NCI-H446 (cell line): ENCODE measurements around the gene ZNF692.

Experiments
- DNase-seq, 2 experiments: peaks; one replicate each; lab custom pipeline; 2025; lab: John Stamatoyannopoulos, UW

ZNF692 gene

DNA sequence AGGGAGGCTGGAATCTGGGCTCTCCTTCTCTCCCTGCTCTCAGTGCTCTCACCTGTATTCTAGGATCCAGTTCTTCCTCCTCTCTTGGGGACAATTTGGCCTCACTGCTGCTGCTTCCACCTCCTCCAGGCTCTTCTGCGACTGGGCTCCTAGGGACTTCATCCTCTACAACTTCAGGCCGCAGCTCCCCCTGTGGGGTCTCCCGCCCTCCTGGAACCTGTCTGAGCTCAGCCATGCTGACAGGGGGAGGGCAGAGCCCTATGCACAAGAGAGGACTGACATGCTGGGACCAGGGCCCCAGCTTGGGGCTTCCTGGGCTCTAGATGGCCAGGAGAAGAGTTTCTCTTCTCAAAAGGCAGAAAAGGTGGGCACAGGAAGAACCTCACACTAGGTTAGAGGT lies 34.2 kb downstream of the ZNF692 start:
- DNase-seq = no peak

DNA sequence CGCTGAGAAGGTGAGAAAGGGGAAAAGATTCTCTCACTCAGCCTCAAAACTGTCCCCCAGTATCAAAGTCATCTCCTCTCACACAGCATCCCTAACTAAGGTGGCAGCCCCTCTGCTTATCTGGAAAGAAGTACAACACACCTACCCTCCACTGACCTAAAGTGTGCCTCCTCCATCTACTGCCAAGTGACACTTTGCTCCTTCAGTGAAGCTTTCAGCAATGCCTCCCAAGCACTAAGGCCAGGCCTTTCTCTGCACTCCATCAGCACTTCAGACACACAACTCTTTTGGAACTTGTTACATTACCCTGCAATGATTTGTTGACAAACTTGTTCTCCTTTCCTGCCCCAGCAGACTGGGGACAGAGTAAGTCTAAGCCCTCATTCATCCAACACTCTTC lies 34.6 kb downstream of the ZNF692 start:
- no peak for DNase-seq

DNA sequence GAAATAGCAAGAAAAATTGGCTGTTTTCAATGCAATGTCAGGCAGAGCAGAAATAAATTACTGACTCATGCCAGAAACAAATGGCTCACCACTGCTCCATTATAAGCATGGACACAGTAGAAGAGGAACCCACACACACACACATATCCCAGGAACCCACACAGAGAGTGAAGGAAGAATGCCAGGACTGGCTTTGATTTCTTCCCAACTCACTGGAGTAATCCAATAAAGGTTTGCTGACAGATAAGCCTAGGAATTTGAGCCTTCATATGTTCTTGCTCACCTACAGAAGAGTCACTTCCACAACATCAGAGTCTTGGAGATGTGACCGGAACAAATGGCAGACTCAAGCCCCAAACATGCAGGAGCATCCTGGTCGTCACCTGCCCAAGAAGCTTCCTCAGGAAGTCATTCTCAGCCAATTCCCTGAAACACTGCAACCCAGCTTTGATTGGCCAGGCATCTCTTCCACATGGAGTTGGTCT lies 35.3 kb downstream of the ZNF692 start:
- DNase-seq = no peak

DNA sequence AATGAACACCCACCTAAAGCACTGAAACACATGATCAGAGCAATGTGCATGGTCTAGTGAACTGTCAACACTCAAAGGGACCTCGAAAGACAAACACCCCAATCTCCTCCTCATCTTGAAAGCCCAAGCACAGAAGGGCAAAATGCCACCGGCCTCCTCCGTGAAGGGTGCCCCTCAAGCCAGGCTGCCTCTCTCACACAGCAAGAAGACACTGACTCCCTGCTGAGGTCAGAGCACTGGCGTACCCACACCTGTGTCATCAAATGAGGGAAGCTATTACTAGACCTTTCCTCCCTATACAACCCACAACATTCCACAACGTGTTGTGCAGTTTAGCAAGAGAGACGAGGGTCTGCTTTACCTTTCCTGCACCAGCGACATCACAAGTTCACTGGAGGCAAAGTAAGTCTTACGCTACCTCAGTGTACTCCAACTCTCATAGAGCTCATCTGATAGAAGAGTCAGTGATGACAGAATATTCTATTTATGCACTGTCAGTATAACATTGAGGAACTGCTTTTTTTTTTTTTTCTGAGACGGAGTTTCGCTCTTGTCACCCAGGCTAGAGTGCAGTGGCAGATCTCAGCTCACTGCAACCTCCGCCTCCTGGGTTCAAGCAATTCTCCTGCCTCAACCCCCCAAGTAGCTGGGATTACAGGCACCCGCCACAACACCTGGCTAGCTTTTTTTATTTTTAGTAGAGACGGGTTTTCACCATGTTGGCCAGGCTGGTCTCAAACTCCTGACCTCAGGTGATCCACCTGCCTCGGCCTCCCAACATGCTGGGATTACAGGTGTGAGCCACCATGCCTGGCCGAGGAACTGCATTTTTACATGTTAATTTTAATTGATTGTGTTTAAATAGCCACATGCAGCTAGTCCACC lies 36.5 kb downstream of the ZNF692 start:
- no peak for DNase-seq

DNA sequence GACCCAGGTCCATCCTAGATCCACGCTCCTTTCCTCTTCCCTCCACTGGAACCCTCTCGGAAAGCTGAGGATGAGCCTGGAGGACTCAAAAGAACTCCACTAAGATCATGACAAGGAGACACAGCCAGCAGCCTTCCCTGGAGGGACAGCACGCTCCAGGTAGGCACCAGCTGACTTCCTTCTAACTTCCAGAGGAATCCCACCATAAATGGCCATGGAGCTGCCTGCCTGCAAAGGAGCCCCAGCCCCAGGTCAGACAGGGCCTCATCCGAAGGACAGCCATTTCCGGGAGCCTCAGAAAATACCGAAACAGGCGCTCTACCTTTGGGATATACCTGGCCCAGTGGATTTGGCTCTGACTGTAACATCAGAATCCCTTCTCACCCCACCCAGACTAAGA lies 37.2 kb downstream of the ZNF692 start:
- DNase-seq = no peak

DNA sequence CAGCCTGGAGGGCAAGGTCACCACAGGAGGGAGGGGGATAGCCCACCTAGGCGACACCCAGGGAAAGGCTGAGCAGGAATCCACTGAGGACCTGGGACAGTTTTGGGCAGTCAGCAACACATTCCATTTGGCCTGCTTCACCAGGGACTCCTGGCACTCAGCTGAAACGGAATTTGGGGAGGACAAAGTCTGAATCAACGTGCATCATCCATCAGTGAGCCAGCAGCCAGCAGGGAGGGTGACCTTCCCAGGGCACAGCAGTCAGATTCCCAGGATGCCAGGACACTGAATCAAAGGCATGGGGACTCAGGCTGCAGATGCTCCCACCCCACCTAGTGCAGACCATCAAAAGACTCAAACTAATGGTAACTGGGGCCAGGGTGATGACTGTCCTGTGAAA lies 37.8 kb downstream of the ZNF692 start:
- DNase-seq = no peak

DNA sequence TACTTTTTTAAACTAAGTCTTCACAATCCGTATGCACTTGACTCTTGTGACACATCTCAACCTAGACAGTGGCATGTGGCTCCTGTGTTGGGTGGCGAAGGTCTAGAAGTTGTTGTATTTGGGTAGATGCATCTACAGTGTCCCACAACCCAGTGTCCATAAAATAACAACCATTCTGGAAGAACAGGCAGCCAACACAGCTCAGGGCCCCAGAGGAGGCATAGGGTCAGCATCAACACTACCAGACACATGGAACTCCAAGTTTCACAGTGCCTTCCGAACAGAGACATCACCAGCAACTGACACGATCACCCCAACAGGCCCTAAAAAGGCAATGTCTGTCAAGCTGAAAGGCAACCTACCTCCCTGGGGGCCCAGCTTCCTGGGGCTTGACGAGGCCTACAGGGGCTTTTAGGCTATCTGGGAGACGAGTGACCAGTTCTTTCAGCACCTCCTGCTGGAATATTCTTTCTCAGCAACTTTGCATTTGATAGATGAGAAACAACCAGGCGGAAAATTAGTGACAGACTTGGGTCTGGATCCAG lies 38.8 kb downstream of the ZNF692 start:
- no peak for DNase-seq

DNA sequence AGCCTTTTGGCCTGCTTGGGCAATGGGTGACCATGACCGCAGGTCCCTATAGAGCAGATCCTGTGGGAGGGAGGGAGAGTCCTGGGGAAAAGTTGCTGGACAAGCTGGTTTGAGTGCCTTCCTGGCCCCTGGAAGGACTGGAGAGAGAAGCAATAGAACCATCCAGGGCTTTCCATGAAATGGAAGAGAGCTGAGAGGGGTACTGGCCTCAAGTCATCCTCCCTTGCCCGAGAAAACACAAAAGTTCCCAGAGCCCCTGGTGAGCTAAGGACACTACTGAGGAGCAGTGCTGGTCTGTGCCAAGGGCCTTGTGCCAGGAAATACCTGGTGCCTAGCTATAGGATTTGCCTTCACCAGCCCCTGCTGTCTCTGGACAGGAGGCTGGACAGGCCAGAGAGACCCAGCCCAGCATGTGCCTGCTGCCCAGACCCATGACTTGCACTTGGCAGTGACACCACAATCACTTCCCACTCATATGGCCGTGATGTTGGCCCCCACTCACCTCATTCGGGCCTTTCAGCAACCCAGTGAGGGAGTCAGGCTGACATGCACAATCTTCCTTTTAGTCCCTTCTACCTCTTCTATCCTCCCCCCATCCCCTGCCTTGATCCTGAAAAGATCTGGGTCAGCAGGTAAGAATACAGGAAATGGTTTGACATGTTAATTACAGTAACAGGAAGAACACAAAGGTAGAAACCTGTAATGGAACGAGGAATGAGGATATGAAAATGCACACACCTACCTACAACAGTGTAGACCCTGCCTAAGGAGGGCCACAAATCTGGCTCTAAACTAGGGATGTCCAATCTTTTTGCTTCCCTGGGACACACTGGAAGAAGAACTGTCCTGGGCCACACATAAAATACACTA lies 40.1 kb downstream of the ZNF692 start:
- no peak for DNase-seq

DNA sequence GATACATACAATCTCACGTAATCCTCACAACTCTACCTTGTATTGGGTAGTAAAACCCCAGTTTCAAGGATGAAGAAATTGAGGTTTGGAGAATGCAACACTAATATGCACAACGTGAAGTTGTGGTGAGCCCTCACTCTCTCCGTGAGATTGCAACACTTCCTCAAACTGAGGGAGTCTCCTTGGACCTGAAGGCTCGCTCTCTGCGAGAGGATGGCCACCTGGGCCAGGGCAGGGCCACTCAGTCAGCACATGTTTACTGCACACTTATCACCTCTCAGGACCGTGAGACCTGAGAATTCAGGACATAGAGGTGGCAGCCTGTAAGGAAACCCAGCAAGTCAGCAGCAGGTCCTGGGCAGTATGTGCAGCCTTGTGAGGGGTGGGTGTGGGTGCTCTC lies 41.8 kb downstream of the ZNF692 start:
- DNase-seq = no peak

DNA sequence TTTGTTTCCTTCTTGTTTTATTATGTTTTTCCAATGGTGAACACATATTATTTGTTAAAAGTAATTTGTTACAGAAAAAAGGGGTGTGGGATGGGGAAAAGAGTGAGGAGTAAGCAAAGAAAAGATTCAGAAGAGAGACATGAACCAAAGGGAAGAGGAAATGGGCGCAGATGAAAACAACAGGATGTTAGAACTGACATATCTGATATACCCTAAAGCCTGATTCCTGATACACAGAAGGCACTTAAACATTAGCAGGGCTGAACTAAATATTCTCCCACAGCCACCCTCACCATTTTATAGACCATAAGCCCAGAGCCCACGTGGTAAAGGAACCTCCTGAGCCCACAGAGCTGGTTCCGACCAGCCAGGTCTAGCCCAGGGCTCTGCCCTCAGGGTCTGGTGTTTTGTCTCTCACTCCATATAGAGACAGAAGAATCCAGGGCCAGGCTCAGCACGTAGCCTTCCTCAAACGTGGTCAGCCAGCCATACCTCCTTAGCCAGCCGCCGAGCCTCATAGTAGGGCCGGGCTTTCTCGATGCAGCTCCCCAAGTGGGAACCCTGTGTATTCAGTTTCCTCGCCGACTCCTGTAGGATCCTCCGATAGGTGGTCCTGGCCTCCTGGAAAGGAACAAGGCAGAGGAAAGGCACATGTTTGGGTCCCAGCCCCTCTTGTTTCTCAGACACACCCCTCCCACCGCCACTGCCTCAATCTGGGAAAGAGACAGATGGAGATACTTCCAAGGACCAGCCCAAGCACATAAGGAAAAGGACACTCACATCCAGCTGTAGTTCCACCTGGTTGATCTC lies 42.6 kb downstream of the ZNF692 start:
- DNase-seq = no peak

DNA sequence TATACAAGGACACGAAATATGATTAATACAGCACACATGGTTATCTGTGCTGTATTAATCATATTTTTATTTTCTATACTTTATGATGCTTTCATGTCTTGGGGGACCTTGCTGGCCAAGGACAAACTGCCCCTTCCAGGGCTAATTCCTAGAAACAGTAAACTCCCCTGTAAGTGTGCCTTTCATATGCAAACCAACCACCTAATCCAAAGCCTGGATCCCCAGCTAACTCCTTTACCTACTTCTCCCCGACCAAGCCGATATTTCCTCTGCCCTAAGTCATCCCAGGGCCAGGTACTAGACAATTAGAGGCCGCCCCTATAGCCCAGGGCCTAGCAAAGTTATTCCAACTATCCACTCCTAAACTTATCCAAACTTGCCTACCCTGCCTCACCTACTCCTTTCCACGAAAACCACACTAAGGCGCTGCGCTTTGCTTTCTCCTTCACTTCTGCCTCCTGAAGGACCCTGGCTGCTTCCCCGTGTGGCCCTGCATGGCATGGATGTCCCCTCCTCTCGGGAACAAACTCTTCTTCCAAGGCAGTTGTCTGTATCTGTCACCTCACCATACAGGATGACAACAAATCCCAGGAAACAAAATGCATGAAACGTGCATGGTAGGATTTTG lies 43.4 kb downstream of the ZNF692 start:
- no peak for DNase-seq

DNA sequence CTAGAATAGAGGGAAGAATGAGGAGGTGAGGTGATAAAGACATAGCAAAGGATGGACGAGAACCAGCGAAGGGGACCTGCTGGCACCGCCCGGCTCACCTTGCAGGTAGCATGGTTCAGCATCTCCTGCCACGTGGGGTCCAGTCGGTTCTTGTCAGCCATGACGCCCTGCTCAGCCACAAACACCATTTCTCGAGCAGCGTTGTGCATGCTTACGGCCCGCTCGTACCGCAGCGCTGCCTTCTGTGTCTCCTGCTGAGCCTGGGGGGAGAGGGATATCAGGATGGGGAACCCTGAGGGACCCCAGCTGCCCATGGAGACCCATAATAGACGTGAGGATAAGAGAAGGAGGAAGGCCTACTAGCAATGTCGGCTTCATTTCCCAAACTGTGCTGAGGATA lies 44.5 kb downstream of the ZNF692 start:
- DNase-seq = no peak

DNA sequence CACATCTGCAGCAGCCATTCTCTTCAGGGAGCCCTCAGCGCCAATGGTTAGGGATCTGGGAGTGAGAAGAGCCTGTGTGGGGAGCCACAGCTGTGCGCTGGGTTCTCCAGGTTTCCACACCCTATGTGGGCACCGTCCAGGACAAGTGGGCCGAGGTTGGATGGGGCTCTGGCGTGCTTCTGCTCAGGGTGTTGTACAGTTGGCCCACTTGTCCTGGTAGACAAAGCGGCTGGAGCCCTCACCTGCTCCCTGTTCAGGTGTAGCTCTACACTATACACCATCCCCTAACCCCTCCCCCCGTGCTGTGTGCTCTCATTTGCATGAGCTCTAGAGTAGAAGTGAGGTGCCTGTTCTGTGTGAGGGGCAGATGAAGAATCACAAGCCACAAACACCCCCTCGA lies 45.3 kb downstream of the ZNF692 start:
- DNase-seq = no peak

DNA sequence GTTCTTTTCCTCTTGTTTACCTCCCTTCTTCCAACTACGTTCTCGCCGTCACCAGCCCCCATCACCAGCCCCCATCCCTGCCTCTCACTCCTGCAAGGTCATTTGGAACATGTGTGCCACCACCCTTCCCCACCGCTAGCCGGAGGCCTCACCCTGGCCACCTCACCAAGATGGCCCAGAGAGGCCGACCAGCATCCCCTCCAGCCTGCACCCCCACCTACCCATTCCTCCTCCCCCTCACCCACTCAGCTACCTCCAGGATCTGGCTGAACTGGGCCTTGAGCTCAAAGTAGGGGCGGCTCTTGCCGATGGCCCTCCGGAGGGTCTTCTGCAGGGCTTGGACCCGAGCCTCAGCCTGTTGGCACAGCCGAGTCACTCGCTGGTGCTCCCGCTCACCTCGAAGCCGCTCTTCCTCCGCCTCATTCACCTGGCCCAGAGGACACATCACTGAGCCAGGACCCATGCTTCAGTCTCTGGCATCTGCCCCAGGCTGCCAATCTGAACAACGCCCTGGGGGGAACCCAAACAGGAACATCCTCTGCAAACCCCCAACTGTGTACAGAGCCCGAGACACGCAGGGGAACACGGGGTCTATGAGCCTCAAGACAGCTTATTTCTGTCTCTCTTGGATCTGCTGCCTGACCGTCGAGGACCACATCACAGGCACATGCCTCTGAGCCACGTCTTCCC lies 46.0 kb downstream of the ZNF692 start:
- DNase-seq = no peak

DNA sequence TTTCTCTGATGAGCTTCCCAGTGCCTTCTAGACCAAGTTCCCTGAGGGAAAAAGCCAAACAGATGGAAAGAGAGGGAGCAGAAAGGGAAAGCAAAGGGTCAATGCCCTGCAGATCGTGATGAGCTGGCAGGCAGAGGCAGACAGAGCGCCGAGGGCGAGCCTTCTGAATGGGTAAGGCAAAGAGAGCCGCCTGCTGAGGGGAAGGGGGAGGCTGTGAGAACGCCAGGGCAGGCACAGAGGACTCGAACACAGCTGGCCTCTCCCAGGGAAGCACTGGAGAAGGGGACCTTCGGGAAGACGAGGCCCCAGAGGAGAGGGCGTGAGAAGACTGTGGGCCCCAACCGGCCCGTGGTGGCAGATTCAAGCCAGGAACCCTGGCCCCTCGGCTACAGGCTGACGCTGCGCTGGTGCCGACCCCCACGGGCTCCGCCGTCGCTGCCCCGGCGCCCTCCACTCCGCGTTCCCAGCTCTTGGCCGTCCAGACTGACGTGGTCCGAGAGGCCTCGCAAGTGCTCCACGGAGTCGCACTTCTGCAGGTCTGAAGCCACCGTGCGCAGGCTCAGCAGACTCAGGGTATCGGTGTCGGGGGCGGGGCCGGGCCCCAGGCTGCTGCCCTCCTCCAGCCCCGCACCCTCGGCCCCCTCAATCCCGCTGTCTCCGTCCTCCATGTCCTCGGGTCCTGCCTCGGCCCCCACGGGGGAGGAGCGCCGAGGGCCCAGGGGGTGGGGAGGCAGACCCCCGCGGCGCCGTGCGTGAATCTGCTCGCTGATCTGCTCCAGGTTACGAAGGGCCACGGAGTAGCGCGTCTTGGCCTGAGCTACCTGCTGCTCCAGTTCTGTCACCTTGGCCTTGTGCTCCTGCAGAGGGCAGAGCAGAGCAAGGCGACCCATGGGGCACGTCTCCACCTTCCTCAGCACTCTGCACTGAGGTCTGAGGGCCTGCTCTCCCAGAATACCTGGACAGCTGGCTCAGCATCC lies 47.1 kb downstream of the ZNF692 start:
- DNase-seq = no peak

DNA sequence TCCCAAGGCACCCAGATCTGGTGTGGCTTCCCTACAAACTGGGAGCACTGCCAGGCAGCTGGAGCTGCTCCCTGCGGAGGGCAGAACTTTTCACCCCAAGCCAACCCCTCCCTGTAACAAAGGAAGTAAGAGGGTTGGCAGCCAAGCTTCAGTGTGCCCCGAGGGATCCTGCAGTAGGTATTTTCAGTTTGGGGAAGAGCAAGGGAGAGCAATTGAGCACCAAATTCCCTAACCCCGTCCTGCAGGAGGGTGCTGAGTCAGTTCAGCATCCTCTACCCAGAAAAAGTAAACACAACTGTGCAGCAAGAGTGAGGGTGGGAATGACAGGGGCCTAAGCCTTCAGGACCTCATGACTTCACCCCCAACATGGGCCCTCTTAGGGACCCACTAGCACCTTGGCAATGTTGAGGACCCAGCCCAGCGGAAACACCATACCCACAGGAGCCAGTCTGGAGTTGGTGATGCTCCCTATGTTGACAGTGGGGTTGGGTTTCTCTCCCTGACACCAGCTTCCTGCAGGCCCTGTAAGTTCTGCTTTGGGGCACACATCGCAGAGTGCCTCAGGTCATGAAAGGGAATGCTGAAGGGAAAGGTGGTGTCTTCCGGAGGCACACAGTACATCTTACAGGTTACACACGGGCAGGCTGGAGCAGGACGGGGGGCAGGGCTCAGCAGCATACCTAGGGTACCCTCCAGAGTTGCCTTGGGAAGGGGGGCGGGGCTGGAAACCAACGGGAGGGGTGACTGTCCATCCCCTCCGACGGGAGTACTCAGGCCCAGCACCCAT lies 48.0 kb downstream of the ZNF692 start:
- DNase-seq = no peak

DNA sequence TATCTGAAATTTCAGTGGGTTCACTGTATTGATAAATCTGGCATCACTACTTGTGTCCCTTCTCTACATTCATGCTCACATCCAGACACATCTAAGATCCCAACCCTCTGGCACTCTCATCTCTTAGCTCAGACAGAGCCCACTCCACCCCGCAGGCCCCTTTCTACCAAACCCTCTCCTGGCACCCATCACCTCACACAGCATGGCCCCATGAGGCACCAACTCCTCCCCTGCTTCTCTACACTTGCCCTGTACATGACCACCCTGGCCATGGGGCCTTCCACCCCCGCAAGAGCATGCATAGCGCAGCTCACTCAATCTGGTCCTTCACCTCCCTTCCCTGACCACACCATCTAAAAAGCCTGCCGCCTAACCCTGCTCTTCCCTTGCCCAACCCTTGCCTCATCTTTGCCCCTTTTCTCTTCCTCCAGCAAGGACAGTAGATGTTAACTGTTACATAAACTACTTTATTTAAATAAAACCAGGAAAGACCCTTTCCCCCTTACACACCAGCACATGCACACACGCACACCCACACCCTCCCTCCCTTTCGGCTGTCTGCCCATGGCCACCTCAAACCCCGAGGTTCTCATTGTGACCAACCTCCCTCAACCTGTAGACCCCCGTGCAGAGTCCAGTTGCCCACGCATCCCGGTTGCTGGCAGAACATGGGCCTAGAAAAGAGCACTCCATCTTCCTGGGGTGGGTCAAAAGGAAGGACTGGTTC lies 48.7 kb downstream of the ZNF692 start:
- DNase-seq = no peak

DNA sequence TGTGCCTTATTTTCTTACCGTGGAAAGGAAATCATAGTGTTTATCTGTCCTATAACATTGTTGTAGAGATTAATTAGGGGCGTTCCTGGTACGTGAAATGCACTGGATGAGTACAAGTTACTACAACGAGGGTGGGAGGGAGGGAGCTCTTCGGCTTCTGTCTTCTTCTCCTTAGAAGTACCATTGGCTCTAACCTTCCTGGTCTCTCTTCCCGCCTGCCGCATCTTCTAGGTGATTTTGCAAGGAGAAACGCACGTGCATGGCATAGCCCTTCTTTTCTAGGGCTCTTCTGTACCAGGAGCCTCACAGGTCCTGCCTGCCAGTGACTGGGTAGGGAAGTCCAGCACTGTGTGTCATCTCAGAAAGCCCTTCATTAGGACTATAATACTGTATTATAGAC lies 50.0 kb downstream of the ZNF692 start:
- DNase-seq = no peak
